Neural progenitor cell (in vitro differentiated cells): Measurements from ENCODE around the gene SERAC1.
"Not testable (repeated sequence)": the region's sequence is repeated elsewhere in the genome, so short reads cannot be mapped to it uniquely, and the experiment has no call there.

Source experiments
- EZH2 ChIP-seq: fragments of 200-600 bp; sonication (generic); IDR thresholded peaks from 2 replicates; pipeline ENCODE4 v1.6.1; 2017; ENCODE audit warnings: antibody characterized with exemption, mild to moderate bottlenecking, moderate library complexity
- EZH2phosphoT487 ChIP-seq: fragments of 200-600 bp; sonication (generic); IDR thresholded peaks from 2 replicates; pipeline ENCODE4 v1.6.1; 2017; ENCODE audit warnings: antibody characterized with exemption
- TF ChIP-seq, protein P1 (sequence below): fragments of 200-600 bp; sonication (generic); IDR thresholded peaks from 2 replicates; pipeline ENCODE4 v1.5.1; 2017; ENCODE audit warnings: antibody characterized with exemption, mild to moderate bottlenecking

DNA sequence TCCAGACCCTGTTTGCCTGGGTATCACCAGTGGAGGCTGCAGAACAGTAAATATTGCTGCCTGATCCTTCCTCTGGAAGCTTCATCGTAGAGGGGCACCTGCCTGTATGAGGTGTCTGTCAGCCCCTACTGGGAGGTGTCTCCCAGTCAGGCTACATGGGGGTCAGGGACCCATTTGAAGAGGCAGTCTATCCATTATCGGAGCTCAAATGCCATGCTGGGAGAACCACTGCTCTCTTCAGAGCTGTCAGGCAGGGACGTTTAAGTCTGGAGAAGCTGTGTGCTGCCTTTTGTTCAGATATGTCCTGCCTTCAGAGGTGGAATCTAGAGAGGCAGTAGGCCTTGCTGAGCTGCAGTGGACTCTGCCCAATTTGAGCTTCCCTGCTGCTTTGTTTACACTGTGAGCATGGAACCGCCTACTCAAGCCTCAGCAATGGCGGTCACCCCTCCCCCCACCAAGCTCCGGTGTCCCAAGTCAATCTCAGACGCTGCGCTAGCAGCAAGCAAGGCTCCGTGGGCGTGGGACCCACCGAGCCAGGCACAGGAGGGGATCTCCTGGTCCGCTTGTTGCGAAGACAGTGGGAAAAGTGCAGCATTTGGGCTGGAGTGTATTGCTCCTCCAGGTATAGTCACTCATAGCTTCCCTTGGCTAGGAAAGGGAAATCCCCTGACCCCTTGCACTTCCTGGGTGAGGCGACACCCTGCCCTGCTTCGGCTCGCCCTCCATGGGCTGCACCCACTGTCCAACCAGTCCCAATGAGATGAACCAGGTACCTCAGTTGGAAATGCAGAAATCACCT lies 15.3 kb upstream of the SERAC1 start:
- TF ChIP-seq, protein P1, sequence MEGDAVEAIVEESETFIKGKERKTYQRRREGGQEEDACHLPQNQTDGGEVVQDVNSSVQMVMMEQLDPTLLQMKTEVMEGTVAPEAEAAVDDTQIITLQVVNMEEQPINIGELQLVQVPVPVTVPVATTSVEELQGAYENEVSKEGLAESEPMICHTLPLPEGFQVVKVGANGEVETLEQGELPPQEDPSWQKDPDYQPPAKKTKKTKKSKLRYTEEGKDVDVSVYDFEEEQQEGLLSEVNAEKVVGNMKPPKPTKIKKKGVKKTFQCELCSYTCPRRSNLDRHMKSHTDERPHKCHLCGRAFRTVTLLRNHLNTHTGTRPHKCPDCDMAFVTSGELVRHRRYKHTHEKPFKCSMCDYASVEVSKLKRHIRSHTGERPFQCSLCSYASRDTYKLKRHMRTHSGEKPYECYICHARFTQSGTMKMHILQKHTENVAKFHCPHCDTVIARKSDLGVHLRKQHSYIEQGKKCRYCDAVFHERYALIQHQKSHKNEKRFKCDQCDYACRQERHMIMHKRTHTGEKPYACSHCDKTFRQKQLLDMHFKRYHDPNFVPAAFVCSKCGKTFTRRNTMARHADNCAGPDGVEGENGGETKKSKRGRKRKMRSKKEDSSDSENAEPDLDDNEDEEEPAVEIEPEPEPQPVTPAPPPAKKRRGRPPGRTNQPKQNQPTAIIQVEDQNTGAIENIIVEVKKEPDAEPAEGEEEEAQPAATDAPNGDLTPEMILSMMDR: not testable (repeated sequence)
- TF ChIP-seq EZH2, EZH2phosphoT487: not testable (repeated sequence)
